ENCODE results near the gene SPEM3. TPM values are rescaled to one million over a fixed set of nuclear protein-coding genes. Genes with fewer than 3 reads are reported as not detected.
A peak's percentile ranks its signal among the peaks of the same experiment; 100 is the strongest.

SPEM3 gene
- total and polyA plus RNA-seq, 2 of the 13 experiments (the other 11 are each of a cell fraction or from before 2014, with no cell fraction given): not detected

- TF ChIP-seq JDP2 (CRISPR knock-in tag; IDR thresholded peaks at IDR 0.05; ENCODE audit: borderline replicate concordance) (no peak; the same call in 1 of the 2 replicates), ZNF101 (CRISPR knock-in tag; IDR thresholded peaks at IDR 0.05; ENCODE audit: borderline replicate concordance, low read depth) (no peak), ZXDC (CRISPR knock-in tag; IDR thresholded peaks at IDR 0.05) (peak; percentile 67; the same call in 1 of the 2 replicates), HNRNPUL1 (IDR thresholded peaks at IDR 0.05; ENCODE audit: low read depth, low read length) (no peak), JARID2 (CRISPR knock-in tag; IDR thresholded peaks at IDR 0.05; ENCODE audit: insufficient replicate concordance) (peak; percentile 81), ATF6 (CRISPR knock-in tag; conservative IDR thresholded peaks at IDR 0.05) (no peak), RAD51 (IDR thresholded peaks at IDR 0.05; ENCODE audit: borderline replicate concordance) (no peak), MED8 (CRISPR knock-in tag; IDR thresholded peaks at IDR 0.05; ENCODE audit: insufficient replicate concordance) (no peak), GLI4 (CRISPR knock-in tag; IDR thresholded peaks at IDR 0.05; ENCODE audit: borderline replicate concordance) (no peak), ZIK1 (CRISPR knock-in tag; IDR thresholded peaks at IDR 0.05; ENCODE audit: borderline replicate concordance, low read depth) (no peak), ZFY (CRISPR knock-in tag; IDR thresholded peaks at IDR 0.05) (peak; percentile 90), ZBTB7A (CRISPR knock-in tag; IDR thresholded peaks at IDR 0.05) (peak; percentile 17; the same call in 1 of the 2 replicates), NFKB2 (CRISPR knock-in tag; IDR thresholded peaks at IDR 0.05; ENCODE audit: borderline replicate concordance) (peak; percentile 74; the same call in 1 of the 2 replicates), ZBED4 (CRISPR knock-in tag; IDR thresholded peaks at IDR 0.05; ENCODE audit: borderline replicate concordance) (0 out of 2 replicates have a peak, but pooled peaks have one; percentile 39), KDM4B (CRISPR knock-in tag; IDR thresholded peaks at IDR 0.05) (no peak), ZNF33B (CRISPR knock-in tag; IDR thresholded peaks at IDR 0.05) (peak; percentile 75; the same call in 1 of the 2 replicates), ZNF891 (CRISPR knock-in tag; IDR thresholded peaks at IDR 0.05) (no peak; the same call in 1 of the 2 replicates), ZSCAN21 (CRISPR knock-in tag; IDR thresholded peaks at IDR 0.05; ENCODE audit: borderline replicate concordance) (no peak)
Measured at GRCh38 chr17:7394452-7395191, 34.0 kb upstream of the SPEM3 start, which contains the start of gene PLSCR3 (continued).

Data from HepG2 (cell line).